TTC549 (cell line): ENCODE measurements around the gene GNA15.

Experiments
- FAIRE-seq: peaks from 2 replicates; lab custom pipeline; 2012; peaks lifted over from hg19 to GRCh38; lab: Jason Lieb, UNC

Gene GNA15

GRCh38 chr19:3208317-3209207, 72.7 kb downstream of the GNA15 start:
- FAIRE-seq, result no peak

GRCh38 chr19:3210347-3211017, 74.6 kb downstream of the GNA15 start:
- FAIRE-seq, result no peak

GRCh38 chr19:3211191-3211590, 75.4 kb downstream of the GNA15 start:
- no peak for FAIRE-seq

GRCh38 chr19:3213159-3213558, 77.3 kb downstream of the GNA15 start:
- no peak for FAIRE-seq
